HEK293 (cell line): ENCODE results near the gene MRPL55.

Experiments used
- CTCF ChIA-PET: fragments of 350-600 bp; formaldehyde crosslinking; extraction: SDS; loops from one replicate; lab custom pipeline; 2021; ENCODE audit warnings: antibody characterized with exemption; lab: Yijun Ruan, JAX
- POLR2A ChIA-PET: fragments of 300-600 bp; formaldehyde crosslinking; extraction: SDS; loops from one replicate; lab custom pipeline; 2020; ENCODE audit warnings: antibody characterized with exemption, inconsistent platforms; lab: Yijun Ruan, JAX
- H3K27ac ChIP-seq: fragments of 200-500 bp; sonication (Bioruptor generic); 2 replicates; pipeline ENCODE4 v1.5.1; 2014; ENCODE audit warnings: low read depth, low read length, control low read depth, inconsistent platforms; ENCODE audit errors: extremely low read depth
- H3K36me3 ChIP-seq, 2 experiments: fragments of 200-500 bp in 1 of 2; sonication (Bioruptor generic) in 1 of 2; 1 replicate in 1 of 2; 2 replicates in 1 of 2; pipeline ENCODE4 v1.5.1; 2014 to 2017; ENCODE audit warnings: inconsistent platforms in 2 of 2, low read length in 2 of 2; ENCODE audit not compliant: control insufficient read depth in 2 of 2, insufficient read depth in 1 of 2
- H3K4me1 ChIP-seq: fragments of 200-500 bp; sonication (Bioruptor generic); 2 replicates; pipeline ENCODE4 v1.5.1; 2014; ENCODE audit warnings: mild to moderate bottlenecking, low read length, inconsistent platforms; ENCODE audit not compliant: control insufficient read depth, insufficient read depth
- H3K4me3 ChIP-seq: 2 replicates; pipeline ENCODE4 v1.5.1; 2011; ENCODE audit warnings: low read depth, mild to moderate bottlenecking, control low read depth, low read length, moderate library complexity
- H3K9me3 ChIP-seq: fragments of 200-500 bp; sonication (Bioruptor generic); 2 replicates; pipeline ENCODE4 v1.5.1; 2014; ENCODE audit warnings: low read depth, low read length, inconsistent platforms; ENCODE audit not compliant: control insufficient read depth, insufficient read depth
- GLIS1 ChIP-seq: fragments of 450-650 bp; formaldehyde crosslinking; IDR thresholded peaks from 2 replicates; pipeline ENCODE4 v1.5.1; 2016; ENCODE audit warnings: missing biosample characterization, missing genetic modification characterization
- GLIS2 ChIP-seq: fragments of 450-650 bp; formaldehyde crosslinking; IDR thresholded peaks from 2 replicates; pipeline ENCODE4 v1.5.1; 2016; ENCODE audit warnings: missing biosample characterization, missing genetic modification characterization
- KLF1 ChIP-seq: fragments of 450-650 bp; formaldehyde crosslinking; IDR thresholded peaks from 2 replicates; pipeline ENCODE4 v1.5.1; 2016; ENCODE audit warnings: missing biosample characterization, missing genetic modification characterization
- KLF7 ChIP-seq: fragments of 450-650 bp; formaldehyde crosslinking; IDR thresholded peaks from 2 replicates; pipeline ENCODE4 v1.5.1; 2016; ENCODE audit warnings: missing biosample characterization, missing genetic modification characterization, borderline replicate concordance
- KLF9 ChIP-seq: fragments of 450-650 bp; formaldehyde crosslinking; IDR thresholded peaks from 2 replicates; pipeline ENCODE4 v1.5.1; 2016; ENCODE audit warnings: missing biosample characterization, missing genetic modification characterization, low read depth
- MZF1 ChIP-seq: fragments of 450-650 bp; formaldehyde crosslinking; IDR thresholded peaks from 2 replicates; pipeline ENCODE4 v1.5.1; 2017; ENCODE audit warnings: missing biosample characterization, missing genetic modification characterization, borderline replicate concordance
- PRDM4 ChIP-seq: fragments of 450-650 bp; formaldehyde crosslinking; IDR thresholded peaks from 2 replicates; pipeline ENCODE4 v1.5.1; 2017; ENCODE audit warnings: missing biosample characterization, missing genetic modification characterization
- ZBTB10 ChIP-seq: fragments of 450-650 bp; formaldehyde crosslinking; IDR thresholded peaks from 2 replicates; pipeline ENCODE4 v1.5.1; 2016; ENCODE audit warnings: missing biosample characterization, missing genetic modification characterization
- ZBTB48 ChIP-seq: fragments of 450-650 bp; formaldehyde crosslinking; IDR thresholded peaks from 2 replicates; pipeline ENCODE4 v1.5.1; 2016; ENCODE audit warnings: missing biosample characterization, missing genetic modification characterization
- ZFHX2 ChIP-seq: fragments of 450-650 bp; formaldehyde crosslinking; conservative IDR thresholded peaks from 2 replicates; pipeline ENCODE4 v1.5.1; 2016; ENCODE audit warnings: missing biosample characterization, missing genetic modification characterization
- ZNF132 ChIP-seq: fragments of 450-650 bp; formaldehyde crosslinking; IDR thresholded peaks from 2 replicates; pipeline ENCODE4 v1.5.1; 2017; ENCODE audit warnings: missing biosample characterization, missing genetic modification characterization, borderline replicate concordance
- ZNF138 ChIP-seq: fragments of 450-650 bp; formaldehyde crosslinking; IDR thresholded peaks from 2 replicates; pipeline ENCODE4 v1.5.1; 2016; ENCODE audit warnings: missing biosample characterization, missing genetic modification characterization, borderline replicate concordance
- ZNF214 ChIP-seq: fragments of 450-650 bp; formaldehyde crosslinking; IDR thresholded peaks from 2 replicates; pipeline ENCODE4 v1.5.1; 2017; ENCODE audit warnings: missing biosample characterization, mild to moderate bottlenecking, missing genetic modification characterization, borderline replicate concordance
- ZNF223 ChIP-seq: fragments of 450-650 bp; formaldehyde crosslinking; IDR thresholded peaks from 2 replicates; pipeline ENCODE4 v1.5.1; 2016; ENCODE audit warnings: missing biosample characterization, missing genetic modification characterization
- ZNF335 ChIP-seq: fragments of 450-650 bp; formaldehyde crosslinking; conservative IDR thresholded peaks from 2 replicates; pipeline ENCODE4 v1.5.1; 2016; ENCODE audit warnings: missing biosample characterization, missing genetic modification characterization
- ZNF677 ChIP-seq: fragments of 450-650 bp; IDR thresholded peaks from 2 replicates; pipeline ENCODE4 v1.5.0; 2018; ENCODE audit warnings: missing biosample characterization, mild to moderate bottlenecking, missing genetic modification characterization, moderate library complexity
- ZNF791 ChIP-seq: fragments of 450-650 bp; formaldehyde crosslinking; IDR thresholded peaks from 2 replicates; pipeline ENCODE4 v1.5.1; 2016; ENCODE audit warnings: missing biosample characterization, missing genetic modification characterization
- TF ChIP-seq, protein P1 (sequence below): fragments of 450-650 bp; formaldehyde crosslinking; IDR thresholded peaks from 2 replicates; pipeline ENCODE4 v1.5.1; 2016; ENCODE audit warnings: missing biosample characterization, missing genetic modification characterization
- TF ChIP-seq, protein P2 (sequence below): fragments of 450-650 bp; formaldehyde crosslinking; IDR thresholded peaks from 2 replicates; pipeline ENCODE4 v1.5.1; 2017; ENCODE audit warnings: missing biosample characterization, missing genetic modification characterization

Gene MRPL55

DNA sequence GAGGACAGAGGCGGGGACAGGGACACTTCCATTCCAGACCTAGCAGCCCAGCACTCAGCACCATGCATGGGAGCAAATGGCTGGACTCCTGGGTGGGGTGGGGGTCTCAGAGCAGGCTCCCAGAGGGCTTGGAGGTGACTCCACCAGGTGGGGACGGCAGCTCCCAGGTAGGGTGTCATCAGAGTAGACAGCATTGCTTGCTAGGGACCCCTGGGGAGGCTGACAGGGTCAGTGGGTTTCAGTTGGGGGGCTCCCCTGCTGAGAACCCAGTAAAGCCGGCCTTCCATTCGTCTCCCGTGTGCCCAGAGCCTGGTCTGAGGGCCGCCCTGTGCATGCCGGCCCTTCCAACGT is 35.9 kb upstream of the MRPL55 start:
- peaks cover 13% of the 10 kb centered on the region for H3K4me1 ChIP-seq
- POLR2A ChIA-PET: interaction anchor here (3.7 kb wide), 1 partner anchor 19 kb away, joined by 22 read pairs; the partner anchor contains the start of gene IBA57
- CTCF ChIA-PET: interaction anchor here (1.9 kb wide), 1 partner anchor 20 kb away, joined by 8 read pairs; the partner anchor contains the start of gene IBA57

GRCh38 chr1:228144193-228144992 is 35.3 kb upstream of the MRPL55 start:
- Histone ChIP-seq H3K27ac (0 out of 2 replicates have a peak overlapping the region, but pooled peaks have one; percentile 2), H3K36me3 (peaks cover 0 to 54% of the 10 kb centered on the region in 2 experiments; a peak in 1 of 3 replicates), H3K9me3 (no peaks in the 10 kb centered on the region), H3K4me1 (peaks cover 13% of the 10 kb centered on the region), H3K4me3 (no peak overlapping the region)
- ChIA-PET POLR2A (interaction anchor here (3.7 kb wide), 1 partner anchor 20 kb away, joined by 22 read pairs; the partner anchor contains the start of gene IBA57), CTCF (interaction anchor here (1.1 to 1.9 kb wide), 2 partner anchors 13 to 21 kb away, joined by 4 to 8 read pairs; partner anchors contain the start of gene IBA57)
- TF ChIP-seq KLF9 (no peak), ZNF132 (tag by site-specific recombination) (no peak), ZBTB48 (tag by site-specific recombination) (0 out of 2 replicates have a peak, but pooled peaks have one; percentile 6), GLIS1 (tag by site-specific recombination) (peak; percentile 28; the same call in 1 of the 2 replicates), GLIS2 (tag by site-specific recombination) (0 out of 2 replicates have a peak, but pooled peaks have one; percentile 3), MZF1 (tag by site-specific recombination) (no peak), KLF1 (tag by site-specific recombination) (peak; percentile 38)
- TF ChIP-seq, protein P1, sequence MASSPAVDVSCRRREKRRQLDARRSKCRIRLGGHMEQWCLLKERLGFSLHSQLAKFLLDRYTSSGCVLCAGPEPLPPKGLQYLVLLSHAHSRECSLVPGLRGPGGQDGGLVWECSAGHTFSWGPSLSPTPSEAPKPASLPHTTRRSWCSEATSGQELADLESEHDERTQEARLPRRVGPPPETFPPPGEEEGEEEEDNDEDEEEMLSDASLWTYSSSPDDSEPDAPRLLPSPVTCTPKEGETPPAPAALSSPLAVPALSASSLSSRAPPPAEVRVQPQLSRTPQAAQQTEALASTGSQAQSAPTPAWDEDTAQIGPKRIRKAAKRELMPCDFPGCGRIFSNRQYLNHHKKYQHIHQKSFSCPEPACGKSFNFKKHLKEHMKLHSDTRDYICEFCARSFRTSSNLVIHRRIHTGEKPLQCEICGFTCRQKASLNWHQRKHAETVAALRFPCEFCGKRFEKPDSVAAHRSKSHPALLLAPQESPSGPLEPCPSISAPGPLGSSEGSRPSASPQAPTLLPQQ (tag by site-specific recombination): no peak

More for the DNA sequence above, 35.9 kb upstream of the MRPL55 start:
- Histone ChIP-seq H3K36me3 (peaks cover 0 to 54% of the 10 kb centered on the region in 2 experiments; a peak in 1 of 3 replicates), H3K4me3 (no peak overlapping the region), H3K27ac (no peak overlapping the region), H3K9me3 (no peaks in the 10 kb centered on the region)
- 0 out of 2 replicates have a peak, but pooled peaks have one; percentile 29 for TF ChIP-seq GLIS2 (tag by site-specific recombination)
- TF ChIP-seq ZNF677 (tag by site-specific recombination): 0 out of 2 replicates have a peak, but pooled peaks have one; percentile 6
- TF ChIP-seq ZNF335 (tag by site-specific recombination): no peak
- no peak for TF ChIP-seq ZNF138 (tag by site-specific recombination)

GRCh38 chr1:228143480-228144192 is 34.5 kb upstream of the MRPL55 start:
- peaks cover 0 to 49% of the 10 kb centered on the region in 2 experiments; a peak in 1 of 3 replicates for H3K36me3 ChIP-seq
- TF ChIP-seq ZNF223 (tag by site-specific recombination) (no peak), PRDM4 (tag by site-specific recombination) (no peak), ZFHX2 (tag by site-specific recombination) (peak; percentile 42; the same call in 1 of the 2 replicates), KLF1 (tag by site-specific recombination) (peak; percentile 38; the same call in 1 of the 2 replicates), ZBTB10 (tag by site-specific recombination) (peak; percentile 35; the same call in 1 of the 2 replicates), KLF7 (no peak), ZNF791 (tag by site-specific recombination) (no peak), ZNF214 (tag by site-specific recombination) (no peak), ZBTB48 (tag by site-specific recombination) (peak; percentile 13; the same call in 1 of the 2 replicates)
- TF ChIP-seq, protein P2, sequence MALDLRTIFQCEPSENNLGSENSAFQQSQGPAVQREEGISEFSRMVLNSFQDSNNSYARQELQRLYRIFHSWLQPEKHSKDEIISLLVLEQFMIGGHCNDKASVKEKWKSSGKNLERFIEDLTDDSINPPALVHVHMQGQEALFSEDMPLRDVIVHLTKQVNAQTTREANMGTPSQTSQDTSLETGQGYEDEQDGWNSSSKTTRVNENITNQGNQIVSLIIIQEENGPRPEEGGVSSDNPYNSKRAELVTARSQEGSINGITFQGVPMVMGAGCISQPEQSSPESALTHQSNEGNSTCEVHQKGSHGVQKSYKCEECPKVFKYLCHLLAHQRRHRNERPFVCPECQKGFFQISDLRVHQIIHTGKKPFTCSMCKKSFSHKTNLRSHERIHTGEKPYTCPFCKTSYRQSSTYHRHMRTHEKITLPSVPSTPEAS (tag by site-specific recombination): peak; percentile 84

More at GRCh38 chr1:228143480-228144192, 34.5 kb upstream of the MRPL55 start:
- Histone ChIP-seq H3K4me3 (no peak overlapping the region), H3K9me3 (no peaks in the 10 kb centered on the region), H3K27ac (0 out of 2 replicates have a peak overlapping the region, but pooled peaks have one; percentile 2), H3K4me1 (peaks cover 13% of the 10 kb centered on the region)
- ChIA-PET POLR2A (interaction anchor here (1.2 to 3.7 kb wide), 2 partner anchors 21 to 32 kb away, joined by 3 to 22 read pairs; partner anchors contain the start of gene IBA57), CTCF (interaction anchor here (0.6 to 1.9 kb wide), 5 partner anchors 13 to 144 kb away, joined by 3 to 23 read pairs (median 4); partner anchors contain the start of gene IBA57)
